Ramos (cell line): ENCODE measurements around the gene MUC21.

ENCODE experiments used
- in situ Hi-C: fragments of 300-500 bp; cut with MboI; formaldehyde crosslinking; loops from one replicate; pipeline ENCODE4 v1.14.3; 2022; ENCODE audit warnings: low sequenced_read_pairs; ENCODE audit not compliant: unreplicated experiment

The MUC21 gene

GRCh38 chr6:30983439-30983838 is at the start of gene MUC21:
MUC21 (plus strand) TSS chr6:30983718; CDS start chr6:30983959, 241 bp downstream.
- in situ Hi-C loops: no loop called here

- in situ Hi-C loops: no loop called here
Observed at GRCh38 chr6:30935018-30935417, 48.5 kb upstream of the MUC21 start.

GRCh38 chr6:30937265-30937664 is 46.3 kb upstream of the MUC21 start:
- in situ Hi-C loops: no loop called here

- in situ Hi-C loops: no loop called here
Observed at GRCh38 chr6:30938730-30939129, 44.8 kb upstream of the MUC21 start.

- in situ Hi-C loops: no loop called here
Observed at GRCh38 chr6:30939473-30939872, 44.0 kb upstream of the MUC21 start.

- in situ Hi-C loops: no loop called here
Observed at GRCh38 chr6:30940361-30940986, 43.0 kb upstream of the MUC21 start, which contains the start of gene MUCL3. MUCL3 (plus strand) TSS chr6:30940973; CDS start chr6:30941000, 27 bp downstream.

GRCh38 chr6:30942338-30943060 is 41.0 kb upstream of the MUC21 start:
- in situ Hi-C loops: no loop called here

GRCh38 chr6:30944051-30944450 is 39.5 kb upstream of the MUC21 start:
- in situ Hi-C loops: no loop called here

- in situ Hi-C loops: no loop called here
Observed at GRCh38 chr6:30945281-30945680, 38.2 kb upstream of the MUC21 start.

- in situ Hi-C loops: no loop called here
Observed at GRCh38 chr6:30947231-30947630, 36.3 kb upstream of the MUC21 start.

- in situ Hi-C loops: no loop called here
Observed at GRCh38 chr6:30948811-30949210, 34.7 kb upstream of the MUC21 start.

- in situ Hi-C loops: no loop called here
Observed at GRCh38 chr6:30951907-30952469, 31.5 kb upstream of the MUC21 start.

GRCh38 chr6:30954631-30955366 is 28.7 kb upstream of the MUC21 start:
- in situ Hi-C loops: no loop called here

GRCh38 chr6:30955367-30956042 is 28.0 kb upstream of the MUC21 start:
- in situ Hi-C loops: no loop called here

- in situ Hi-C loops: no loop called here
Observed at GRCh38 chr6:30957716-30958115, 25.8 kb upstream of the MUC21 start.

- in situ Hi-C loops: no loop called here
Observed at GRCh38 chr6:30960907-30961673, 22.4 kb upstream of the MUC21 start.

GRCh38 chr6:30962716-30963115 is 20.8 kb upstream of the MUC21 start:
- in situ Hi-C loops: no loop called here

- in situ Hi-C loops: no loop called here
Observed at GRCh38 chr6:30963641-30964040, 19.9 kb upstream of the MUC21 start.

GRCh38 chr6:30964075-30964474 is 19.4 kb upstream of the MUC21 start:
- in situ Hi-C loops: no loop called here
